ENCODE results near the gene RBM33.

Gene RBM33

GRCh38 chr7:155809332-155809946, 165.0 kb downstream of the RBM33 start:
- no peak for TF ChIP-seq CTCF (IDR thresholded peaks at IDR 0.05; ENCODE audit: extremely low read depth, missing control alignments)
- peak; percentile 56 for DNase-seq (ENCODE audit: low spot score)

DNA sequence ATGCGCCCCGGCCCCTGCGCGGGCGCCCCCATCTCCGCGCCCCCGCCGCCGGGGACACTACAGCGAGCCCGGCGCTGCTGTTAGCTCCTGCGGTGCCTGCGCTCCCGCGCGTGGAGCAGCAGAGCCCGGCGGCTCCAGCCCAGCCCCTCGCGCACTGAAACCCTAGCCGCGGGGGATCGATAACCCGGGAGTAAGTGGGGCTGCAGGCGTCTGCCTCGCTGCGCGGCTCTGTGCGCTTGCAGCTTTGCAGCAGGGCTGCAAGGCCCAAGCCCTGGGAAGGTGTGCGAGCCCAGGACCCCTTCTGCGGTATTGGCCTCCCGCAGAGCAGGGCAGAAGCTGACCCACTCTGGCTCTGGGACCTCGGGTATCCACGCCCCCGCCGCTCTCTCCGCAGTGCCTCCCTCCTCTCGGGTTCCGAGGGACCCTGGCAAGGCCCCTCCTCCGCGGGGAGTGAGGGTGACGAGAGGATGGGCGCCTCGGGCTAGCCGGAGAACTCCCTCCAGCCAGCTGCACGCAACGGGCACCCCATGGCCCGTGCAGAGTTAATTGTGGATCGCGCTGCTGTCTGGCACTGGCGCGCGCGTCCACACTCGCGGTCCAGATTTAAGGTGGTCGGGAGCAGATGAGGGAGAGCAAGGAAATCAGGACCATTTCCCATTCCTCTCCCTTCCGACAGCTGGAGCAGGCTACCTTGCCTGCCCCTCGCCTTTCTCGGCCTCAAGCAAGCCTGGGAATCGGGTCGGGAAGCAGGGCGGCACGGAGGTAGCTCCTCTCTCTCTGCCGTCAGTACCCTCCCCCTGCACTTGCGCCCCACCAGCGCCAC, 165.7 kb downstream of the RBM33 start:
- DNase-seq (ENCODE audit: low spot score): no peak
- TF ChIP-seq CTCF (IDR thresholded peaks at IDR 0.05; ENCODE audit: extremely low read depth, missing control alignments): no peak

GRCh38 chr7:155810770-155811559, 166.5 kb downstream of the RBM33 start:
- no peak for TF ChIP-seq CTCF (IDR thresholded peaks at IDR 0.05; ENCODE audit: extremely low read depth, missing control alignments)
- DNase-seq (ENCODE audit: low spot score): no peak

DNA sequence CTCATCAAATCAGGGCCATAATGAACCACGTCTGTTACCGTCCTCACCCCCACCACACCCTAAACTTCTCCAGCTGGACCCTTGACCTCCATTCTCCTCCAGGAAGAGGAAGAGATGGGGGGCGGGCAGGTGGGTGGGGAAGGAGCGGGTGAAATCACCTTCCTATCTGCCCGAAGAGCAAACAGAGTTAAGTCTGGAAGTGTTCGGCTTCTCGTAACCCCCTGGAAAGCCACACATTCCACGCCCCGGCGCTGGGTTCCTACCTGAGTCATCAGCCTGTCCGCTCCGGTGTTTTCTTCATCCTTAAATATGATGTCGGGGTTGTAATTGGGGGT, 167.1 kb downstream of the RBM33 start:
- DNase-seq (ENCODE audit: low spot score): no peak
- no peak for TF ChIP-seq CTCF (IDR thresholded peaks at IDR 0.05; ENCODE audit: extremely low read depth, missing control alignments)

GRCh38 chr7:155811895-155812761, 167.7 kb downstream of the RBM33 start, which contains the start of gene SHH:
SHH (minus strand) TSS chr7:155812463; CDS start chr7:155812122, 341 bp downstream.
- DNase-seq (ENCODE audit: low spot score): no peak
- TF ChIP-seq CTCF (IDR thresholded peaks at IDR 0.05; ENCODE audit: extremely low read depth, missing control alignments): no peak

DNA sequence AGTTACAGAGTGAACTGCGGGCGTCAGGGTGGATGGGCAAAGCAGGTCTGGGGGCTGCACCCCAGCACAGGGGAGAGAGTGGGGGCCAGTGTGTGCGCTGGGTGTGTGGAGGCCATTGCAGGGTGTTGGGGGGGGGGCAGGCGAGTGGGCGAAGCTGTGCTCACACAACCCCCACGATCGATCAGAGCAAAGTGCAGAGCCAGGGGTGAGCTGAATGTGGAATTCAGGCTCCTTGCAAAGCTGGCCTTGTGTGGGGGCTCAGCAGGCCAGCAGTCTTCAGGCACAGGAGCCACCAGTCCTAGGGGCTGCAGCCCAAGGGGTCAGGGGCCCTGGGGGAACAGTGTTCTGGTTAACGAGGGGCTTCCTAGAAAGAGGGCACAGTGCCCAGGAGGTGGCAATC, 168.7 kb downstream of the RBM33 start:
- no peak for DNase-seq (ENCODE audit: low spot score)
- TF ChIP-seq CTCF (IDR thresholded peaks at IDR 0.05; ENCODE audit: extremely low read depth, missing control alignments): no peak
